ENCODE measurements around the gene PTPRN2. TPM values are rescaled to one million over a fixed set of nuclear protein-coding genes. Genes with fewer than 3 reads are reported as not detected.

The PTPRN2 gene
- total RNA-seq, 4 donors from 2014 or later: 14.9 to 34.3 (median 21.3) TPM

- no peak overlapping the region for H3K4me3 ChIP-seq
- no peaks in the 10 kb centered on the region for H3K4me1 ChIP-seq
- TF ChIP-seq CTCF (IDR thresholded peaks at IDR 0.05) (no peak), POLR2A (IDR thresholded peaks at IDR 0.05) (no peak)
- H3K9me3 ChIP-seq: no peaks in the 10 kb centered on the region
- peak in 1 of 3 donors; percentile 29 for DNase-seq
- H3K36me3 ChIP-seq: no peaks in the 10 kb centered on the region
- H3K27me3 ChIP-seq: no peaks in the 10 kb centered on the region
- no peak overlapping the region for H3K27ac ChIP-seq
Measured at GRCh38 chr7:157500171-157500960, 1087.3 kb downstream of the PTPRN2 start.

GRCh38 chr7:157499835-157500153 lies 1087.8 kb downstream of the PTPRN2 start:
- no peaks in the 10 kb centered on the region for H3K36me3 ChIP-seq
- no peak overlapping the region for H3K4me3 ChIP-seq
- no peaks in the 10 kb centered on the region for H3K9me3 ChIP-seq
- no peak for TF ChIP-seq POLR2A (IDR thresholded peaks at IDR 0.05)
- no peak for TF ChIP-seq CTCF (IDR thresholded peaks at IDR 0.05)
- H3K27ac ChIP-seq: no peak overlapping the region
- H3K4me1 ChIP-seq: no peaks in the 10 kb centered on the region
- no peak for DNase-seq
- no peaks in the 10 kb centered on the region for H3K27me3 ChIP-seq

- no peak overlapping the region for H3K27ac ChIP-seq
- no peak overlapping the region for H3K4me3 ChIP-seq
- no peaks in the 10 kb centered on the region for H3K27me3 ChIP-seq
- peak in 1 of 3 donors; percentile 23 for DNase-seq
- TF ChIP-seq POLR2A (IDR thresholded peaks at IDR 0.05): no peak
- no peak for TF ChIP-seq CTCF (IDR thresholded peaks at IDR 0.05)
- H3K36me3 ChIP-seq: no peaks in the 10 kb centered on the region
- H3K4me1 ChIP-seq: no peaks in the 10 kb centered on the region
- H3K9me3 ChIP-seq: no peaks in the 10 kb centered on the region
Measured at GRCh38 chr7:157499121-157499834, 1088.3 kb downstream of the PTPRN2 start.

DNA sequence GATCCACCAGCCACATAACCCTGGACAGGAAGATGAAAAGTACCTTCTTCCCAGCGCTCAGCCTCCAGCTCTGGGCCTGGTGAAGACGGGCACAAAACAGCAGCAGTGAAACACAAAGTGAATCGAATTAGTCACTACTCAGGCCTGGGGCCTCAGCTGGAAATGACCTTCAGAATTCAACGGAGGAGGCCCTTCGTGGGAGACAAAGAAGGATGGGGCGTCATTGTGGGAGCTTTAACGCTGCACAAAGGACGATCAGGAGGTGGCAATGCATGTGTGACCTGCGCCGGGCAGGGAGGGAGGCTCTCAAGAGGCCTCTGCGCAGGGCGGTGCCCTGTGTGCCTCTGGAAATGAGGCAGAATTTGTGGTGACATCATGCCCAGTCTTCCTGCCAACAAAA lies 1089.0 kb downstream of the PTPRN2 start:
- Histone ChIP-seq H3K27me3 (no peaks in the 10 kb centered on the region), H3K27ac (no peak overlapping the region), H3K4me1 (no peaks in the 10 kb centered on the region), H3K9me3 (no peaks in the 10 kb centered on the region), H3K36me3 (no peaks in the 10 kb centered on the region), H3K4me3 (no peak overlapping the region)
- TF ChIP-seq POLR2A (IDR thresholded peaks at IDR 0.05): no peak
- DNase-seq: peak in 1 of 3 donors; percentile 26

- no peak overlapping the region for H3K4me3 ChIP-seq
- H3K27me3 ChIP-seq: no peaks in the 10 kb centered on the region
- no peak overlapping the region for H3K27ac ChIP-seq
- peak in 1 of 3 donors; percentile 36 for DNase-seq
- H3K36me3 ChIP-seq: no peaks in the 10 kb centered on the region
- no peaks in the 10 kb centered on the region for H3K9me3 ChIP-seq
- no peak for TF ChIP-seq POLR2A (IDR thresholded peaks at IDR 0.05)
- TF ChIP-seq CTCF (IDR thresholded peaks at IDR 0.05): no peak
- no peaks in the 10 kb centered on the region for H3K4me1 ChIP-seq
Measured at GRCh38 chr7:157497744-157498651, 1089.6 kb downstream of the PTPRN2 start.
